ENCODE results near the gene SUPT20HL2.

The SUPT20HL2 gene

GRCh38 chrX:24266996-24267395 lies 46.9 kb downstream of the SUPT20HL2 start:
- Histone ChIP-seq H3K4me1 (ENCODE audit: low read length) (peaks cover 8% of the 10 kb centered on the region), H3K79me2 (ENCODE audit: low read length) (no peaks in the 10 kb centered on the region), H3K9me3 (ENCODE audit: insufficient read depth, low read length) (no peaks in the 10 kb centered on the region), H3K27ac (ENCODE audit: low read length) (no peak overlapping the region), H3K27me3 (ENCODE audit: low read depth, low read length) (no peaks in the 10 kb centered on the region), H3K36me3 (replicated peaks; ENCODE audit: low read depth, low read length) (no peaks in the 10 kb centered on the region), H4K20me1 (ENCODE audit: insufficient read depth, low read length) (no peaks in the 10 kb centered on the region), H3K4me3 (ENCODE audit: low read length) (no peak overlapping the region), H3K4me2 (ENCODE audit: low read length) (no peak overlapping the region), H3K9ac (ENCODE audit: low read length) (no peak overlapping the region), H2AFZ (ENCODE audit: low read depth, low read length) (no peak overlapping the region)
- TF ChIP-seq EZH2phosphoT487 (IDR thresholded peaks at IDR 0.05; ENCODE audit: low read depth) (no peak), CTCF (IDR thresholded peaks at IDR 0.05; ENCODE audit: low read depth, low read length) (no peak)

- peaks cover 16% of the 10 kb centered on the region for H3K4me1 ChIP-seq (ENCODE audit: low read length)
- H3K4me2 ChIP-seq (ENCODE audit: low read length) = no peak overlapping the region
- TF ChIP-seq EZH2phosphoT487 (IDR thresholded peaks at IDR 0.05; ENCODE audit: low read depth) = no peak
- no peak for TF ChIP-seq CTCF (IDR thresholded peaks at IDR 0.05; ENCODE audit: low read depth, low read length)
- H3K9ac ChIP-seq (ENCODE audit: low read length) = no peak overlapping the region
- no peak overlapping the region for H3K27ac ChIP-seq (ENCODE audit: low read length)
- H2AFZ ChIP-seq (ENCODE audit: low read depth, low read length) = no peak overlapping the region
- H3K4me3 ChIP-seq (ENCODE audit: low read length) = no peak overlapping the region
- no peaks in the 10 kb centered on the region for H4K20me1 ChIP-seq (ENCODE audit: insufficient read depth, low read length)
- H3K9me3 ChIP-seq (ENCODE audit: insufficient read depth, low read length) = no peaks in the 10 kb centered on the region
- H3K36me3 ChIP-seq (replicated peaks; ENCODE audit: low read depth, low read length) = no peaks in the 10 kb centered on the region
- no peaks in the 10 kb centered on the region for H3K79me2 ChIP-seq (ENCODE audit: low read length)
- H3K27me3 ChIP-seq (ENCODE audit: low read depth, low read length) = no peaks in the 10 kb centered on the region
Observed at GRCh38 chrX:24264383-24264782, 49.5 kb downstream of the SUPT20HL2 start.

GRCh38 chrX:24262309-24262708 lies 51.6 kb downstream of the SUPT20HL2 start:
- Histone ChIP-seq H3K4me1 (ENCODE audit: low read length) (peaks cover 16% of the 10 kb centered on the region), H3K9ac (ENCODE audit: low read length) (no peak overlapping the region), H3K27ac (ENCODE audit: low read length) (no peak overlapping the region), H3K4me3 (ENCODE audit: low read length) (no peak overlapping the region), H3K36me3 (replicated peaks; ENCODE audit: low read depth, low read length) (no peaks in the 10 kb centered on the region), H3K79me2 (ENCODE audit: low read length) (no peaks in the 10 kb centered on the region), H3K4me2 (ENCODE audit: low read length) (no peak overlapping the region), H2AFZ (ENCODE audit: low read depth, low read length) (no peak overlapping the region), H3K9me3 (ENCODE audit: insufficient read depth, low read length) (no peaks in the 10 kb centered on the region), H4K20me1 (ENCODE audit: insufficient read depth, low read length) (no peaks in the 10 kb centered on the region), H3K27me3 (ENCODE audit: low read depth, low read length) (no peaks in the 10 kb centered on the region)
- TF ChIP-seq EZH2phosphoT487 (IDR thresholded peaks at IDR 0.05; ENCODE audit: low read depth) (no peak), CTCF (IDR thresholded peaks at IDR 0.05; ENCODE audit: low read depth, low read length) (no peak)

Measured in OCI-LY3 (cell line).